ENCODE data around the gene IGF1. TPM values are rescaled to one million over a fixed set of nuclear protein-coding genes. Genes with fewer than 3 reads are reported as not detected.

IGF1 gene
- total RNA-seq, 6 donors from 2014 or later, result 1.0 to 23.9 (median 5.0) TPM

GRCh38 chr12:102468261-102468915 lies 12.0 kb downstream of the IGF1 start:
- Histone ChIP-seq H3K9me3 (no peaks in the 10 kb centered on the region), H3K27me3 (no peaks in the 10 kb centered on the region), H3K4me3 (no peak overlapping the region), H3K27ac (no peak overlapping the region), H3K4me1 (no peaks in the 10 kb centered on the region), H3K36me3 (no peaks in the 10 kb centered on the region)
- ATAC-seq (ENCODE audit: low FRiP score in 2 of 2), result no peak
- WGBS, 2 donors, result 45 to 48% methylated on average over 5 of the region's 5 CpGs
- TF ChIP-seq POLR2A (IDR thresholded peaks at IDR 0.05), result no peak
- TF ChIP-seq CTCF (IDR thresholded peaks at IDR 0.05), result no peak
- no peak for TF ChIP-seq POLR2AphosphoS5 (IDR thresholded peaks at IDR 0.05)
- no peak for TF ChIP-seq EP300 (IDR thresholded peaks at IDR 0.05)
- DNase-seq, result no peak

GRCh38 chr12:102465762-102466560 lies 14.4 kb downstream of the IGF1 start:
- no peak for TF ChIP-seq POLR2A (IDR thresholded peaks at IDR 0.05)
- no peak for TF ChIP-seq POLR2AphosphoS5 (IDR thresholded peaks at IDR 0.05)
- no peak for TF ChIP-seq EP300 (IDR thresholded peaks at IDR 0.05)
- TF ChIP-seq CTCF (IDR thresholded peaks at IDR 0.05), result no peak
- H3K9me3 ChIP-seq, result no peaks in the 10 kb centered on the region
- no peaks in the 10 kb centered on the region for H3K27me3 ChIP-seq
- DNase-seq (no peak), ATAC-seq (ENCODE audit: low FRiP score in 2 of 2) (no peak)
- no peaks in the 10 kb centered on the region for H3K36me3 ChIP-seq
- H3K4me3 ChIP-seq, result no peak overlapping the region
- WGBS, 2 donors, result 77 to 85% methylated on average over 9 of the region's 9 CpGs
- no peak overlapping the region for H3K27ac ChIP-seq
- H3K4me1 ChIP-seq, result peaks cover 0 to 2% (median 0%) of the 10 kb centered on the region in 4 donors

GRCh38 chr12:102463659-102464249 lies 16.6 kb downstream of the IGF1 start:
- H3K27me3 ChIP-seq, result no peaks in the 10 kb centered on the region
- TF ChIP-seq POLR2AphosphoS5 (IDR thresholded peaks at IDR 0.05) (no peak), POLR2A (IDR thresholded peaks at IDR 0.05) (no peak), CTCF (IDR thresholded peaks at IDR 0.05) (no peak), EP300 (IDR thresholded peaks at IDR 0.05) (no peak)
- DNase-seq (no peak), ATAC-seq (ENCODE audit: low FRiP score in 2 of 2) (peak in 1 of 2 donors; percentile 49)
- no peaks in the 10 kb centered on the region for H3K36me3 ChIP-seq
- H3K27ac ChIP-seq, result no peak overlapping the region
- no peaks in the 10 kb centered on the region for H3K9me3 ChIP-seq
- WGBS, 2 donors, result 75 to 88% methylated on average over 2 of the region's 2 CpGs
- peaks cover 0 to 2% (median 0%) of the 10 kb centered on the region in 4 donors for H3K4me1 ChIP-seq
- H3K4me3 ChIP-seq, result no peak overlapping the region

GRCh38 chr12:102462795-102463465 lies 17.4 kb downstream of the IGF1 start:
- no peak for DNase-seq
- peak in 1 of 2 donors; percentile 66 for ATAC-seq (ENCODE audit: low FRiP score in 2 of 2)
- Histone ChIP-seq H3K36me3 (no peaks in the 10 kb centered on the region), H3K27ac (no peak overlapping the region), H3K27me3 (no peaks in the 10 kb centered on the region), H3K4me3 (no peak overlapping the region), H3K4me1 (peaks cover 0 to 2% (median 0%) of the 10 kb centered on the region in 4 donors), H3K9me3 (no peaks in the 10 kb centered on the region)
- 73 to 81% methylated on average over 8 of the region's 8 CpGs for WGBS, 2 donors
- no peak for TF ChIP-seq CTCF (IDR thresholded peaks at IDR 0.05)
- no peak for TF ChIP-seq POLR2AphosphoS5 (IDR thresholded peaks at IDR 0.05)

All from upper lobe of left lung (tissue), 6 donors.